Measurements from ENCODE around the gene KLK7. TPM values are rescaled to one million over a fixed set of nuclear protein-coding genes. Genes with fewer than 3 reads are reported as not detected.
"Not testable (repeated sequence)": the region's sequence is repeated elsewhere in the genome, so short reads cannot be mapped to it uniquely, and the experiment has no call there.

The KLK7 gene
- total RNA-seq, 2 experiments from 2014 or later = not detected

- no peak overlapping the region for H3K4me3 Mint-ChIP-seq
- POLR2A ChIA-PET = no interaction called here
- H3K4me1 Mint-ChIP-seq = no peaks in the 10 kb centered on the region
- H3K36me3 Mint-ChIP-seq (ENCODE audit: low read depth) = no peaks in the 10 kb centered on the region
- no peaks in the 10 kb centered on the region for H3K9me3 Mint-ChIP-seq
- CTCF ChIA-PET = no interaction called here
- DNase-seq = no peak
- no peak overlapping the region for H3K27ac Mint-ChIP-seq
- H3K27me3 Mint-ChIP-seq = peaks cover 14% of the 10 kb centered on the region
Measured at GRCh38 chr19:50981587-50982146, 2.0 kb downstream of the KLK7 start.

DNA sequence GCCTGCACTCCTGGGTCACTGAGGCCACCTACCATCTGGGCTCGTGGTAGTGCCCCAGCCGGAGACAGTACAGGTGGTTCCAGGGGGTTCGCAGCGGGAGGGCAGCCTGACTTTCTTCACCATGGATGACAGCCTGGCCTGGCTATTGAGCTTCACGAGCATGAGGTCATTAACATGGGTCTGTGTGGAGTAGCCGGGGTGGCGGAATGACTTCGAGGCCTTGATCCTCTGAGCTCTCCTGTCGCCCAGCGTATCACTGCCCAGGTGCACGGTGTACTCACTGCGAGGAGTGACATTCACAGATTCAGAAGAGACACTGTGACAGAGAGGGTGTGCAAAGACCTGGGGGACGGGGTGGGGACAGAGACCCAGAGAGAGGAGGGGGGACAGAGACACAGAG, 3.5 kb downstream of the KLK7 start:
- POLR2A ChIA-PET = no interaction called here
- CTCF ChIA-PET = no interaction called here
- Mint-ChIP-seq H3K27ac (no peak overlapping the region), H3K4me3 (no peak overlapping the region), H3K4me1 (no peaks in the 10 kb centered on the region), H3K36me3 (ENCODE audit: low read depth) (no peaks in the 10 kb centered on the region), H3K27me3 (peaks cover 20% of the 10 kb centered on the region), H3K9me3 (no peaks in the 10 kb centered on the region)
- DNase-seq = no peak

GRCh38 chr19:50979758-50980157, 4.0 kb downstream of the KLK7 start:
- DNase-seq = no peak
- CTCF ChIA-PET = no interaction called here
- H3K27me3 Mint-ChIP-seq = peaks cover 16% of the 10 kb centered on the region
- H3K4me3 Mint-ChIP-seq = no peak overlapping the region
- no peak overlapping the region for H3K27ac Mint-ChIP-seq
- H3K36me3 Mint-ChIP-seq (ENCODE audit: low read depth) = no peaks in the 10 kb centered on the region
- POLR2A ChIA-PET = no interaction called here
- H3K4me1 Mint-ChIP-seq = no peaks in the 10 kb centered on the region
- H3K9me3 Mint-ChIP-seq = no peaks in the 10 kb centered on the region

DNA sequence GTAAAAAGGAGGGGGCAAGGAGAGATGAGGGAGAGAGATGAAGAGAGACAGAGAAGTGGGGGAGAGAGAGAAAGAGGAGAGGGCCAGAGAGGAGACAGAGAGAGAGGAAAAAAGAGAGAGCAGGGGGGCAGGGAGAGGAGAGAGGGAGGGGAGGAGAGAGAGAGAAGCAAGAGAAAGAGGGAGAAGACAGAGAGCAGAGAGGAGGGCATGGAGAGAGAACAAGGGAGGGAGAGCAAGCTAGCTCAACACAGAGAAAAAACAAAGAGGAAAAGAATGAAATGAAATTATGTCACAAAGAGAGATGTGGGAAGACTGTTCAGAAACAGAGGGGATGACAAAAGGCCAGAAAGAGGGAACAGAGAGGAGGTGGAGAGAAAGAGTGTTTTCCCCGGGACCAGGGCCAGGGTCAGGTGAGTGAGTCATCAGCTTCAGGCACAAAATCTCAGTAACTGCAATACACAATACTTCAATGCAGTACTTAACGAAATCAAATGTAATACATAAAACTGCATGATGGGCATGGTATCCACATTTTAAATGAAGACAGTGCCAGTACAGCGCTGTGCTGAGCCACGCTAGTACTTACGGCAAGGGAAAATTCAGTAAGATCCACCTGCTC, 4.8 kb downstream of the KLK7 start:
- DNase-seq = no peak
- peaks cover 10% of the 10 kb centered on the region for H3K27me3 Mint-ChIP-seq
- no peaks in the 10 kb centered on the region for H3K4me1 Mint-ChIP-seq
- CTCF ChIA-PET = no interaction called here
- no peaks in the 10 kb centered on the region for H3K9me3 Mint-ChIP-seq
- H3K27ac Mint-ChIP-seq = no peak overlapping the region
- no peak overlapping the region for H3K4me3 Mint-ChIP-seq
- no peaks in the 10 kb centered on the region for H3K36me3 Mint-ChIP-seq (ENCODE audit: low read depth)
- POLR2A ChIA-PET = no interaction called here

GRCh38 chr19:50977626-50978025, 6.1 kb downstream of the KLK7 start:
- Mint-ChIP-seq H3K4me1 (no peaks in the 10 kb centered on the region), H3K4me3 (no peak overlapping the region), H3K27me3 (peaks cover 6% of the 10 kb centered on the region), H3K27ac (no peak overlapping the region), H3K36me3 (ENCODE audit: low read depth) (no peaks in the 10 kb centered on the region), H3K9me3 (no peaks in the 10 kb centered on the region)
- POLR2A ChIA-PET = no interaction called here
- no peak for DNase-seq
- CTCF ChIA-PET = no interaction called here

- Mint-ChIP-seq H3K9me3 (no peaks in the 10 kb centered on the region), H3K4me3 (no peak overlapping the region), H3K36me3 (ENCODE audit: low read depth) (no peaks in the 10 kb centered on the region), H3K27me3 (peaks cover 6% of the 10 kb centered on the region), H3K4me1 (no peaks in the 10 kb centered on the region), H3K27ac (no peak overlapping the region)
- CTCF ChIA-PET = no interaction called here
- no peak for DNase-seq
- POLR2A ChIA-PET = no interaction called here
Measured at GRCh38 chr19:50975766-50976165, 8.0 kb downstream of the KLK7 start.

- no peak for DNase-seq
- Mint-ChIP-seq H3K4me3 (no peak overlapping the region), H3K4me1 (no peaks in the 10 kb centered on the region), H3K27ac (no peak overlapping the region), H3K27me3 (peaks cover 6% of the 10 kb centered on the region), H3K9me3 (no peaks in the 10 kb centered on the region), H3K36me3 (ENCODE audit: low read depth) (no peaks in the 10 kb centered on the region)
- ChIA-PET CTCF (no interaction called here), POLR2A (no interaction called here)
Measured at GRCh38 chr19:50974702-50975556, 8.8 kb downstream of the KLK7 start.

DNA sequence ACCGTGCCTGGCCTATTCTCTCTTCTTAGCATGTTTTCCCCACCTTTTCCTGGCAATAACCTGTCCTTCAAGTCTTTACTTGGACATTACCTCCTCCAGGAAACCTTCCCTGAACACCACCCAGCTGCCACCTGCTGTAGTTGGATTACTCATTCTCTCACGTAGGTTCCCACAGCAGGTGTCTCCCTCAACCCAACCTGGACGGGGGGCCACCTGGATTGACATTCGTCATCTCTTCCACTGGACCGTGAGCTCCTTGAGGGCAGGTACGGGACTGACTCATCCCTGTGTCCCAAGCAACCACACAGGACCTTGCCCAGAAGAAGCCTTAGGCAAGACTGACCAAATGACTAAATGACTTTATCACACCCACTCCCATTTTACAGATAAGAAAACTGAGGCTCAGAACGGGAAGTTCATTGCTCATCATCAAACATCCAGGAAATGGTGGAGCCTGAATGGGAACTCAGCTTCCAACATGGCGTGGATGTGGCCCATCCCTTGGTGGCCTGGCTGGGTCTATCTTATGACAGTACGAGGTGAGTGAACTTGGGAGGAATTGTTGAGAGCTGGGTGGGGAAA, 10.8 kb downstream of the KLK7 start:
- no peak for DNase-seq
- POLR2A ChIA-PET = no interaction called here
- no peaks in the 10 kb centered on the region for H3K4me1 Mint-ChIP-seq
- peaks cover 6% of the 10 kb centered on the region for H3K27me3 Mint-ChIP-seq
- H3K36me3 Mint-ChIP-seq (ENCODE audit: low read depth) = no peaks in the 10 kb centered on the region
- H3K27ac Mint-ChIP-seq = no peak overlapping the region
- no peaks in the 10 kb centered on the region for H3K9me3 Mint-ChIP-seq
- H3K4me3 Mint-ChIP-seq = no peak overlapping the region
- CTCF ChIA-PET = no interaction called here

- H3K27me3 Mint-ChIP-seq; H3K9me3 Mint-ChIP-seq; H3K27ac Mint-ChIP-seq; POLR2A ChIA-PET; H3K36me3 Mint-ChIP-seq (ENCODE audit: low read depth); H3K4me3 Mint-ChIP-seq; DNase-seq; CTCF ChIA-PET; H3K4me1 Mint-ChIP-seq: not testable (repeated sequence)
Measured at GRCh38 chr19:50969810-50970209, 13.9 kb downstream of the KLK7 start.

- ChIA-PET CTCF (no interaction called here), POLR2A (no interaction called here)
- Mint-ChIP-seq H3K27me3 (no peaks in the 10 kb centered on the region), H3K4me1 (no peaks in the 10 kb centered on the region), H3K36me3 (ENCODE audit: low read depth) (no peaks in the 10 kb centered on the region), H3K9me3 (no peaks in the 10 kb centered on the region), H3K27ac (no peak within 1 kb of the TSS), H3K4me3 (no peak within 1 kb of the TSS)
- no peak for DNase-seq
Measured at GRCh38 chr19:50969413-50969760, 14.3 kb downstream of the KLK7 start, which contains the start of gene KLK6. Gene KLK6 (minus strand): TSS chr19:50969591. CDS start chr19:50968104, 1,487 bp downstream.

GRCh38 chr19:50968716-50969412, 14.9 kb downstream of the KLK7 start:
- no peak overlapping the region for H3K27ac Mint-ChIP-seq
- ChIA-PET POLR2A (no interaction called here), CTCF (no interaction called here)
- H3K4me1 Mint-ChIP-seq = no peaks in the 10 kb centered on the region
- H3K27me3 Mint-ChIP-seq = no peaks in the 10 kb centered on the region
- H3K4me3 Mint-ChIP-seq = no peak overlapping the region
- no peaks in the 10 kb centered on the region for H3K36me3 Mint-ChIP-seq (ENCODE audit: low read depth)
- no peaks in the 10 kb centered on the region for H3K9me3 Mint-ChIP-seq
- DNase-seq = no peak

- Mint-ChIP-seq H3K27ac (no peak overlapping the region), H3K27me3 (no peaks in the 10 kb centered on the region), H3K4me3 (no peak overlapping the region), H3K9me3 (no peaks in the 10 kb centered on the region), H3K36me3 (ENCODE audit: low read depth) (no peaks in the 10 kb centered on the region), H3K4me1 (no peaks in the 10 kb centered on the region)
- CTCF ChIA-PET = no interaction called here
- DNase-seq = no peak
- POLR2A ChIA-PET = no interaction called here
Measured at GRCh38 chr19:50967929-50968715, 15.6 kb downstream of the KLK7 start.
